Smooth muscle cell of the brain vasculature (primary cell): ENCODE results near the gene HEATR5B.

Experiments used
- DNase-seq: peaks from one replicate; pipeline ENCODE4 v3.0.0-alpha.2; 2012; ENCODE audit warnings: low read depth, low spot score

Gene HEATR5B

DNA sequence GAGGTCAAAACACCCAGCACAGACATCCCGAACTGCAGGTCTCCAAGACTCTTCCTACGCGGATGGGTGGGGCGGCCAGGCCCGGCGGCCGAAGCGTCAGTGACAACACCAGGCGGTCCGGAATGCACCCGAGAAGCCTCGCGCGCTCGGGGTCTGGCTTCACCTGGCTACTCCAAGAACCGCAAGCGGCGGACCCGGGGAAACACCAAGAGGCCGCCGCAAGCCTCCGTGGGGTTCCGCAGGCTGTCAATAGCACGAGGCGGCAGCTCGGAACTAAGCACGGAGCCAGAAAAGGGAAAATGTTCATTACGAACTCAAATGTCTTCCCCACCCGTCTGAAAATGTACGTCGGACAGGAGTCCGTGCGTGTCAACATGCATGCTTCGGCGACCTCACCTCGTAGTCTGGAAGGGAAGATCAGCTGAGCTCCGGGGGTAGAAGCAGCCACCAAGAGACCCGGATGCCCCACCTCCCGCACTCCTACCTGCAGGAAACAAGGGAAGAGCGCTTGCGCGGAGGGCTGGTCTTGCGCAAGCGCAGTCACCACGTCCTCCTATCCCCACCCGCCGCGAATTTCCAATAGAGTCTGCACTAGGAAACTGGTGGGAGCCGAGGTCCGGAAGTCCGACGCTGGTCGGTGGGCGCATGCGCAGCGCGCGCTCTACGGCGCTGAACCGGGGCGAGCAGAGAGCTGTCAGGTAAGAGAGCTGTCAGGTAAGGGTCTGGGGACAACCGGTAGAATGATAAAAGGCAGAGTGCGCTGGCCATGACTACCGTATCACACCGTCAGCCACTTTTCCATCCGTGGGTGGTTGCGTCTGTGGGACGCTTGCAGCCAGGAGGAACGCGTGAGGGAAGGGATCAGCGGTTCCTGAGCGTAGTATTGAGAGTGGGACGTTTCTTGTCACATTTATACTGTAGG, at the start of gene HEATR5B, which contains the start of gene GPATCH11:
TSS of gene HEATR5B (minus strand) at position 500 of the 922 bp plus-strand sequence. CDS start 958 bp downstream, outside the sequence.
TSS of gene GPATCH11 (plus strand) at position 646 of the 922 bp plus-strand sequence. CDS start 3,864 bp downstream, outside the sequence.
- DNase-seq = peak; percentile 91

DNA sequence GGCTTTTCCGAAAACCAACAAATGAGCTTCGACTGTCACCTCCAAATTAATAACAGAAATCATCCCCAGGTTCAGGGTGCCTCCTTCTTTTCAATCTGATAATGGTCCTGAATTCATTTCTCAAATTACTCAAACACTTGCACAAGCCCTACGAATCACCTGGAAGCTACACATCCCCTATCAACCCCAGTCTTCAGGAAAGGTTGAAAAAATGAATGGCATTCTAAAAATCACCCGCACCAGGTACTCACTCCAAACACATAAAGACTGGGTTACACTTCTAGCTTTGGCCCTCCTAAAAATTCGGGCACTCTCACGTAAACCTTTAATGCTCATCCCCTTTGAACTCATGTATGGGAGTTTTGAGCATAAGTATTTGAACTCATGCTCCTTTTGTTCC, 48.7 kb upstream of the HEATR5B start:
- DNase-seq = no peak

DNA sequence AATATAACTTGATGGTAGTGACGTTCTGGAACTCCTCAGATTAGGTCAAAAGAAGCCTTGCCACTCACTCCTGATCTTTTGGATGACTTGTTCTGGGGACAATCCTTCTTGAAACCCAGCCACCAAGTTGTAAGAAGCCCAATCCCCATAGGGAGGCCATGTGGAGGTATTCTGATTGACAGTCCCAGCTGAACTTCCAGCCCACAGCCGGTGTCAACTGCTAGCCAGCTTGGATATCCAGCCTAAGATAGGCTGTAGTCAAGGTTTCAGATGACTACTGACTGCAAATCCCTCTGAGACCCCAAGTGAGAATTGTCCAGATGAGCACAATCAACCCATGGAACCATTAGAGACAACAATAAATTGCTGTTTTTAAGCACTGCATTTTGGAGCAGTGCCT, 41.2 kb upstream of the HEATR5B start:
- DNase-seq = no peak

DNA sequence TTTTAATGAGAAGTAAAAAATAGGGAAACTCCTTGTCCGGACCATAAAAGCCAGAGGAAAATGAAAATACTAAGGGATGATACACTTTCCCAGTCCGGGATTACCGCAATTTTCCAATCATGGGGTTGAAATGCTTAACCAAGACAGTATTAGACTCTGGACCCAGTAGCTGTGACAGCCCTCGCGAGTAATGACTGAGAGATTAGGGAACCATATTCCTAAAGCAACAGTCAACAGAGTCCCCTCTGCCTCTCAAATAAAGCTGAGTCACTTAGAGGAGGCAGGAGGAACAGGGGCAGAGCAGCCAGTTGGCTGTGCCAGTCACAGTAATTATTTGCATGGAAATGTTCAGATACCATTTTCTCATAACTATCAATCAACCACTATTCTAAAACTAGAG, 35.0 kb upstream of the HEATR5B start:
- no peak for DNase-seq

DNA sequence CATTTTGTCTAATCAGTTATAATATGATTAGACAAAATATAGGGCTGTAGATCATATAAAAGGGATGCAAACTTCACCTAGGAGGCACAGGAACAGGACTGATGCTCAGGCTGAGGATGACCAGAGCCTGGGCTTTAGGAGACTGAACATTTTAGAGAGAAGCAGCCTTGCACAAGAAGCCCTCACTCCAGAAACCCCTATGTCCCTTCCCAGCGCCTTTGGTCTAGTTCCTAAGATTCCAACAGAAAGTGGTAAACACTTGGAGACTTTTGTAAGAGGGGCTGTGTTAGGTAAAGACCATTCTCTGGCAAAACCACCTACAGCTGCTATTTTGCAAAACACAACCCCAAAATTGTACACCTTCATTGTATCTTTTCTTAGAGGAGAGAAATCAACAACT, 33.4 kb upstream of the HEATR5B start:
- no peak for DNase-seq

DNA sequence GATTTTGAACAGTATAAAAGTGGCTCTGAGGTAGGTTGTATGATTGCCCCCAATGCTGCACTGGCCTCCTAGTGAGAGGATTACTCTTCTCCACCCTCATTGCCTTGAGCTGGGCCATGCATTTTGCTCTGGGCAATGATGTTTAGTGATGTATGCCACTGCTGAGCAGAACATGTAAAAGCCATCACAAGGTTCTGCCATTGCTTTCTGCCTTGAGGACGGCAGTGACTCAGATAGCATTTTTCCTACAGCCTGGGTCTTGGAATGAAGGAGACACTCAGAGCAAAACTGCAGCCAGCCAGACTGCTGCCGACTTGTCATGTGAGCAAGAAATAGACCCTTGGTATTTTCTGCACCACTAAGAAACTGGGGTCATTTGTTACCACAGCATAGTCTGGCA, 27.8 kb upstream of the HEATR5B start:
- no peak for DNase-seq

DNA sequence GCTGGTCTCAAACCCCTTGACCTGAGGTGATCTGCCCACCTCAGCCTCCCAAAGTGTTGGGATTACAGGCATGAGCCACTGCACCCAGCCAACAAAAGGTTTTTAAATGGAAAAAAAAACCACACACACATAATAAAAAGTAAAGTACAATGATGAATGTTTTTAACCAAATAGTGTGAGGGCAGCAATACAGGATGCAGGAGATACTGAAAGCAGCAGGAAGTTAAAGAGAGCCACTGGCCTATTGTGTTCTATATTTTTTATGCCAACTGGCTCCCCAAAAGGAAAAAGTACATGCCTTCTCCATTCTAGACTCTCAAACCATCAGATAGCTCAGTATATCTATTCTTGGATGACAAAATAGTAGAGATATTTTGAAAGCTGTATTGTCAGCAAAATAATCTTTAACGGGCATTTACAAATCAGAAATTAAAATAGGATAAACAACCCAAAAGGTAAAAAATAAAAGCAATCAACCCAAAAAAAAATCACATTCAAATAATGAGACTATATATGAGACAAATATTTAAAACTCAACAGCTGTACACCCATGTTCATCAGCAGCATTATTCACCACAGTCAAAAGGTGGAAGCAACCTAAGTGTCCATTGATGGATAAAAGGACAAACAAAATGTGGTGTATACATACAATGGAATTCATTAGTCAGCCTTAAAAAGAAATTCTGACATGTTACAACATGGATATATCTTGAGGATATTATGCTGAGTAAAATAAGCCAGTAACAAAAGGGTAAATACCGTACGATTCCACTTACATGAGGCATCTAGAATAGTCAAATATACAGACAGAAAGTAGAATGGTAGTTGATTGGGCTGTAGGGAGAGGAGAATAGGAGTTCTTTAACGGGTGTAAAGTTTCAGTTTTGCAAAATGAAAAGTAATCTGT, 26.4 kb upstream of the HEATR5B start:
- DNase-seq = no peak

DNA sequence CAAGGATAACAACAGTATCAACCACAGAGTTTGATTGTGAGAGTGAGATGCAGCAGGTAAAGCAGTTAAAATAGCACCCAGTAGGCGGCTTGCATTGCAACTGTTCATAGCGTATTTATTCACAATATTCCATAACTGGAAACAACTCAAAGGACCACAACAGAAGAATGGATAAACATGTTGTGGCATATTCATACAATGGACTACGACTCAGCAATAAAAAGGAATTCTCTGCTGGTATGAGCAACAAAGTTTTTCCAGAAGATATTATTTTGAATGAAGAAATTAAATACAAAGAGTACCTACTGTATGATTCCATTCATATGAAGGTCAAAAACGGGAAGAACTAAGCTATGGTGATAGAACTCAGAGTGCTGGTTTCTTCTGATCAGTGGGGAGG, 25.4 kb upstream of the HEATR5B start:
- no peak for DNase-seq

DNA sequence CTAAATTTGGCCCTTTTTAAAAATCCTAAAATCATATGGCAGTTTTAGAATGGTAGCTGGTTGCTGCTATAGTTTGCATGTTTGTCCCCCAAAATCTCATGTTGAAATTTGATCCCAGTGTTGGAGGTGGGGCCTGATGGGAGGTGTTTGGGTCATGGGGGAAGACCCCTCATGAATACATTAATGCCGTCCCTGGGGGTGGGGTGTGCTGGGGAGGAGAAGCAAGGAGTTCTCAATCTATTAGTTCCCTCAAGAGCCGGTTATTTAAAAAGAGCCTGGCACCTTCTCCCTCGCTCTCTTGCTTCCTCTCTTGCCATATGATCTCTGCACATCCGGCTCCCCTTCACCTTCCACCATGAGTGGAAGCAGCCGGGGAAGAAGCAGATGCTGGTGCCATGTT, 21.0 kb upstream of the HEATR5B start:
- DNase-seq = no peak

DNA sequence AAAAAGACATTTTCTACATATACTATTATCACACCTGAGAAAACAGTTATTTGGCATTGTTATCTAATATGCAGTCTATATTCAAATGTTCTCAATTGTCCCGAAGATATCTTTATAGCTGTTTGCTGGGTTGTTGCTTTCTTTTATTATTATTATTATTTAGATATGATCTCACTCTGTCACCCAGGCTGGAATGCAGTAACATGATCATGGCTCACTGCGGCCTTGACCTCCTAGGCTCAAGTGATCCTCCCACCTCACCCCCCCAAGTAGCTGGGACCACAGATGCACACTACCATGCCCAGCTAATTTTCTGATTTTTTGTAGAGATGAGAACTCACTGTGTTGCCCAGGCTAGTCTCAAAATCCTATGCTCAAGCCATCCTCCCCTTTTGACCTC, 20.0 kb upstream of the HEATR5B start:
- no peak for DNase-seq

DNA sequence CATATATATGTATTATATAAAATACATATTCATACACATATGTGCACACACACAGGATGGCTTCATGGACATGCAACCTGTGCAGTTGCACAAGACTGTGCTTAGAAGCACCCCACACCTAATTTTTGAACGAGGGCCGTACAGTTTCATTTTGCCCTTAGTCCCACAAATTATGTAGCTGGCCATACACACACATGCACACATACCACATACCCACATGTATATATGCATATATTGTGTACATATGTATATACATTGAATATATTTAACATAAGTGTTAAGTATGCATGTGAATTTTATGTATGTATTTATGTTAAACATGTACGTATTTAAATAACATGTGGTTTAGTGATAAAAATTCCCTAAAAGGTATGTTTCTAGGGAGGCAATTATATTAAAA, 18.4 kb upstream of the HEATR5B start:
- DNase-seq = no peak

DNA sequence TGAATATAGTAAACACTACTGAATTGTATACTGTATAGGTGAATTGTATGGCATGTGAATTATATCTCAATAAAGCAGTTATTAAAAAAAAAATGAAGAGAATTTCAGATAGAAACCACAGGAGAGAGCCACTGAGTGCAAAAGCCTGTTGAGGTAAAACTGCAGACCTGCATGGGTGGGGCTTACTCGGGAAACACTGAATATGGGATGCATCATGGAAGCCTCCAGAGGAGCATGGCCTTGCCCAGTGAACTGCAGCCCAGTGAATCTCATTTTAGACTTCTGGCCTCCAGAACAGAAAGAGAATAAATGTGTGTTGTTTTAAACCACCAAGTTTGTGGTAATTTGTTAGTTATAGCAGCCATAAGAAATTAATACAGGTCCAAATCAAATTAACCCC, 15.9 kb upstream of the HEATR5B start:
- no peak for DNase-seq

DNA sequence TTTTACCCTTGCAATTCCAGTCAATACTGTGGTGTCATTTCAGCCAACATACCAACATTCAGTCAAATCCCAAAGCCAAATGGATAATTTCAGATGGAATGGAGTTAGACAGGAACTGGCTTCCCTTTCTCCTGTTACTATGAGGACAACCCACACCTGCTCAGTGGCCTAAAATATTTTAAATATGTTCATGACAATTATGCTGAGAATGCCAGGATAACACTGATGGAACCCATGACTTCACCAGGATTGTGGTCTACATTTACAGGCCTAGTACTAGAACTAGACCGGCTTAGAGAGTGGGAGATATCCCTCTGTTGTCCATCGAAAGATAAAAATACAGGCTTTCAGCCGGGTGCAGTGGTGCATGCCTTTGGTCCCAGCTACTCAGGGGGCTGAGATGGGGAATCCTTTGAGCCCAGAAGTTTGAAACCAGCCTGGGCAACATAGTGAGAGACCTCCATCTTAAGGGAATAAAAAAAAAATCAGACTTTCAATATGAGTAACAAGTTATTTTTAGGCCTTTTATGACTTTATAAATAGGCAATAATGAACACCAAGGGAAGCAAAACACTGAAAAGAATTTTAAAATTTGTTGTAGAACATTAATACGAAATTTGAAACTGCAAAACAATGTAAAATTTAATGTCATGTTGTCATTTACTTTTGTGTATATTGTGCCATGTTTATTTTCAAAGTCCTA, 14.4 kb upstream of the HEATR5B start:
- DNase-seq = no peak

DNA sequence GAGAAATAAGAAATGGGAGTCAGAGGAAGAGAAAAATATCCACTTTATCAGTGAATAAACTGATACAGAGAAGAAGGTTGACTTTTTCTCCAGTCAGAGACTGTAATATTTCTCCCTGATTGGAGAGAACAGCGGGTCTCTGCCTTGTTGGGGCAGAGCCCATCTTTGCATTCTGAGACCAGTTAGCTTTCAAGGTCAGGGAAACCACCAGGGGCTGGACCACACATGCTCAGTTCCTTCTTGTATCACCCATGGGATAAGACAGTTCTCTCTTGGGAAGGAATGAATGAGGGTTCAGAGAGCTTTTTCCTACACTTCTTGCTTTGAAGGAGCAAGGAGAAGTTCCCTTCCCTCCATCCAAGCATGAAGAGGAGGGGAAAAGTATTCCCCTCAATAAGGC, 12.4 kb upstream of the HEATR5B start:
- no peak for DNase-seq

DNA sequence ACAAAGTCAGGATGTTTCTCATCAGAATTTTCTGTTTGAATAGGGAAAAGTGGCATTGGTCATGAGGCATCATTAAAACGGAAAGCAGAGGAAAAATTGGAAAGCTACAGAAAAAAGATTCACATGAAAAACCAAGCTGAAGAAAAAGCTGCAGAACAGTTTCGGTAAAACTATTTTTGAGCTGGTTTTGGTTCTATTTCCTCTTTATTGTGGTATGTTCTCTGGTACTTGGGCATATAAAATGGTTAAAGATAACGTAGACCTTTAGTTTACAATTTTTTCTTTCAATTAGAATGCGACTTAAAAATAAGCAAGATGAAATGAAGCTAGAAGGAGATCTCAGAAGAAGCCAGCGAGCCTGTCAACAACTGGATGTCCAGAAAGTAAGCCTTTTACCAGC, 7.7 kb upstream of the HEATR5B start:
- DNase-seq = no peak

DNA sequence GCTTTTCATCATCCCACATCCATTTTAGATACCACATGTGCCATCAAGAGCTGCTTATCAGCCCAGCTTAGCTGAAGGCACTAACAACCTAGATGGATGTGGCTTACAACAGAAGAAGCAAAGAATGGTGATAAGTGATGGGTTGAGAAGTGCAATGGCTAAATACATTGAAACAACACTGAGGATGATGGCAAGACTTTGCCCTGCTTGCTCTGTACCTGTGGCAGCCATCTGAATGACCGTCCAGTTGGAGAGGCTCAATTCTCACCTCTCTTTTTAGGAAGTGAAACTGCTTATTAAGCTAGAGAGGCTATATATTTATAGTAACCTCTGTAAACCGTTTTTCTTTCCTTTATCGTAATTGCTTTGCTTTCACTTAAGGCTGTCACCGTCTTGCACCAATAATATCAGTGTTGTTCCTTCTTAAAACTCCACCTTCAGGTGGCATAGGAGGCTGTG, 5.9 kb upstream of the HEATR5B start:
- DNase-seq = no peak

DNA sequence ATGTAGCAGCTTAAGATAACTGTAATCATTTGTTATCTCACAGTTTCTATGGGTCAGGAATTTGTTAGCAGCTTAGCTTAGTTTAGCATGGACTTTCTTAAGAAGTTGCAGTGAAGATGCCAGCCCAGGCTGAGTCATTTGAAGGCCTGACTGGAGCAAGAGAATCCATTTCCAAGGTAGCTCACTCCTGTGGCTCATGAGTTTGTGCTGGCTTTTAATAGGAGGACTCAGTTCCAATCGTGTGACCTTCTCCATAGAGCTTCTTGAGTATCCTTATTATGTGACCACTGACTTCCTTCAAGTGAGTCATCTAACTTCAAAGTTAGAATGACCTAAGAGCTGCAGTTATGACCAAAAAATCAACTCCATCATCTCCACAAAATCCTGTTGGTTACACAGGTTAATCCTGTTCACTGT, 1.6 kb upstream of the HEATR5B start:
- DNase-seq = no peak

DNA sequence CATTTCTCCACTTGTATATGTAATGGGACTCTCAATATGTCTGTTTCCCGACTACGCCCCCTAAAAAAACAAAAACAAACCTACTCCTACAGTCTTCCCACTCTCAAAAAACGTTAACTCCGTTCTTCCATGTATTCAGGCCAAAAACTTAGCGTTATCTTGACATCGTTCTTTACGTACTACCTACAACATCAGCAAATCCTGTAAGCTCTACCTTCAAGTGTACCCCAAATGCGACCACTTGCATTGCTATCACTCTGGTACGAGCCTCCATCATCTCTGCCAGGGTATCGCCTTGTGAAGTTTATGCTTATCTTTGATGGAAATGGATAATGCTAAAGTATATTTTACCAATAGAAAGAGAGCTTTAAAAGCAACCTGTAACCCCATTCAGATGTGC, 625 bp upstream of the HEATR5B start:
- no peak for DNase-seq

DNA sequence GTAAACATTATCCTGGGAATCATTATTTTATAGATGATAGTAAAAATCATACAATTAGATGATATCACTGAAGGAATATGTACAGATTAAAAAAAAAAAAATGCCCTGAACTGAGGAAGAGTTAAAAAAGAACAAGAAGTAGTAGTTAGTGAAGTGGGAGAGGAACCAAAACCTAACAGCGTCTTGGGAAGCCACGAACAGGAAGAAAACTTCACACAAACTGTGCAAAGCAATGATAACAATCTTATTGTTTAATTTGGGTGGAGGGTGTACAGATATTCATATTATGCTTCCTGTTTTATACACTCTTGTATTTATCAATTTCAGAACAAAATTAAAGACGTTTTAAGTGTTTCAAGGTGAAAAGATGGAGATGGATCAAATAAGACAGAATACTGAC, 3.5 kb downstream of the HEATR5B start:
- no peak for DNase-seq

DNA sequence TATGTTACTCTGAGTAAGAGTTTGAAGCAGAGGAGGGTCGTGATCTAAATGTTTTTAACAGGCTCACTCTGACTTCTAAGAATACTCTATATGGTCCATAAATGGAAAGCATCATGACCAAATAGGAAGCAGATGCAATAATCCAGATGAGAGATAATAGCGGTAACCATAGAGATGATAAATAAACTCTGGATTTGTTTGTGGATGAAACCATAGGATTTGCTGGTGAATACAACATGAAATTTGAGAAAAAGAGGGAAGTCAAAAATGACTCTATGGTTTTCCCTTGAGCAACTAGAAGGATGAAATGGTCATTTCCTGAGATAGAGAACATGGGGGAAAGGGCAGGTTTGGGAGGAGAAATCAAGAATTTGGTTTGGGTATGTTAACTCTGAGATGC, 3.9 kb downstream of the HEATR5B start:
- DNase-seq = no peak

DNA sequence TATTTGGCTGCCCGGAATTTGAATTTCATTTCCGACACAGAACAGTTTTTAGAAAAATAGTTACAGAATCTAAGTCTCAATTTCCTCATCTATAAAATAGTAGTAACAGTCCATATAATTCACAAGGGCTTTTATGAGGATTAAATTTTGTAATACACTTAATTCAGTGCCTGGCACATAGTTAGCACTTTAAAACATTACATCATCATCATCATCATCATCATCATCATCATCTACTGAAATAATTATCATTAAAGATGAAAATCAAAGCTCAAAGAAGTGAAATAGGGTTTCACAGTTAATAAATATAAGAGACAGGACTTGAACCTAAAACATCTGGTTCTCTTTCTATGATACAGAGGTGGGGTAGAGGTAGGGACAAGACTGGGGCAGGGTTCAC, 13.2 kb downstream of the HEATR5B start:
- no peak for DNase-seq

DNA sequence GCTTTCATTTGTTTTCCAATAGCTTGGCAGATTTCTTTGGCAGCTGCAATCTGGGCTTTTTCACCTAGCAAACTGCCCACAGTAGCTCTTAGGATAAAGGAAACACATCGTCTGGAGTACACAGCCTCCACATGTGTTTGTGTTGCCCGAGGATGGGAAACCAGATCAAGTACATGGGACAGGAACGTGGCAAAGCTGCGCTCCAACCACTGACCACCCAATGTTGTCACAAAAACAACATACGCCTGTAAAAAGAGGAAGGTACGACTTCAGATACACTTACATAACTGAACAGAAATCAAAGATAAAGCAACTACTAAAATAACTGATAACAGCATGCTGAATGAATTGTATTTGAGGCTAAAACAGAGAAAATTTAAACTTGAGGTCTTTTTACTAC, 15.5 kb downstream of the HEATR5B start:
- DNase-seq = no peak
